SIG-M5 treated with dmso at 0.1 percent for 504 hours (cell line): ENCODE measurements around the gene BMPR1A.
"Not testable (repeated sequence)": the region's sequence is repeated elsewhere in the genome, so short reads cannot be mapped to it uniquely, and the experiment has no call there.

ENCODE experiments used
- DNase-seq: peaks from one replicate; lab custom pipeline; 2025; ENCODE audit not compliant: unreplicated experiment; lab: John Stamatoyannopoulos, UW

Gene BMPR1A

DNA sequence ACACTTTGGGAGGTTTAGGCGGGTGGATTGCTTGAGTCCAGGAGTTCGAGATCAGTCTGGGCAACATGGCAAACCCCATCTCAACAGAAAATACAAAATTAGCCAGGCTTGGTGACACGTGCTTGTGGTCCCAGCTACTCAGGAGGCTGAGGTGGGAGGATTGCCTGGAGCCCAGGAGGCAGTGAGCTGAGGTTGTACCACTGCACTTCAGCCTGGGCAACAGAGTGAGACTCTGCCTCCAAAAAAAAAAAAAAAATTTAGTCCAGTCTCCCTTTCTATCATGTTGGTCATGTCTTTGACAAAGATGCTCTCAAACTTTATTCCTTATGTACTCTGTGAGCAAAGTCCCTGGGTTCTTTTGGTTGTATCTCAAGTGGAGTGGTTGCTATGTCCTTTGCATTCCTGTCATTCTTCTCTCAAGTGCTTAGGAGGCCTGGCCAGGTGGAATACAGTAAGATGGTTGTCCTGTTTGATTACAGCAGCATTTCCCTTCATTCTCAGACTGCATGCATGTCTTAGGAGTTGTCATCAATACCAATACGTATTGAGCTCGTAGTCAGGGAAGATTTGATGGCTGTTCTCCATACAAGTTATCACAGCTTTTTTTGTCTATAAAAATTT lies 115.3 kb downstream of the BMPR1A start:
- DNase-seq = no peak

DNA sequence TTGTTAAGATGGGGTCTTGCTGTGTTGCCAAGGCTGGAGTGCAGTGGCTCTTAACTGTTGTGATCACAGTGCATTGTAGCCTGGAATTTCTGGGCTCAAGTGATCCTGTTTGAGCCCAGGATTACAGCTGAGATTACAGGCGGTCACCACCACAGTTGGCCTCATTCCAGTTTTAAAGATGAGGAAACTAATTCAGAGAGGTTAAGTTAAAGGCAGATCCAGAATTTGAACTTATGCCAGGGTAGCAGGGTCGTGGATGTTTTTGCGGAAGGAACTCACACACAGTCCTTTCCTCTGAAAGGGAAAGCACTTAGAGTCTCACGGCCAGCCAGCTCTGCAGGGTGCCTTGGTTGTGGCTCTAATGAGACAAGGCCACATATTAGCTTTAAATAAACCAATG lies 116.3 kb downstream of the BMPR1A start:
- DNase-seq = peak; percentile 11

DNA sequence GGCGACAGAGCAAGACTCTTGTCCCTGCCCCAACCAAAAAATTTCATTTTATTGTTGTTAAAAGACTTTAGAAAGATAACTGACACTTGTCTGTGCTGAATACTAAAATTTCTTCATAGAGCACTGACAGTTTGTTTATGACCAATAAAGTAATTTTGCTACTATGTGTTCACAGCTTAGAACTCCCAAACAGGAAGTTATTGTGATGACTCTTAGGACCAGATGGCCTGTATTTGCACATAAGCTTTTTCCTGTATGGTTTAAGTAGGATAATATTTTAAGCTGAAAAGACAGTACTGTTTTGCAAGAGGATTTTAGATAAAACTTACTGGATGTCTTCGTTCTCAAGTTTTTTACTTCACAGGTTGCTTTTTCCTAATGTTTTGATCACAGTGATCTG lies 120.3 kb downstream of the BMPR1A start:
- peak; percentile 54 for DNase-seq

DNA sequence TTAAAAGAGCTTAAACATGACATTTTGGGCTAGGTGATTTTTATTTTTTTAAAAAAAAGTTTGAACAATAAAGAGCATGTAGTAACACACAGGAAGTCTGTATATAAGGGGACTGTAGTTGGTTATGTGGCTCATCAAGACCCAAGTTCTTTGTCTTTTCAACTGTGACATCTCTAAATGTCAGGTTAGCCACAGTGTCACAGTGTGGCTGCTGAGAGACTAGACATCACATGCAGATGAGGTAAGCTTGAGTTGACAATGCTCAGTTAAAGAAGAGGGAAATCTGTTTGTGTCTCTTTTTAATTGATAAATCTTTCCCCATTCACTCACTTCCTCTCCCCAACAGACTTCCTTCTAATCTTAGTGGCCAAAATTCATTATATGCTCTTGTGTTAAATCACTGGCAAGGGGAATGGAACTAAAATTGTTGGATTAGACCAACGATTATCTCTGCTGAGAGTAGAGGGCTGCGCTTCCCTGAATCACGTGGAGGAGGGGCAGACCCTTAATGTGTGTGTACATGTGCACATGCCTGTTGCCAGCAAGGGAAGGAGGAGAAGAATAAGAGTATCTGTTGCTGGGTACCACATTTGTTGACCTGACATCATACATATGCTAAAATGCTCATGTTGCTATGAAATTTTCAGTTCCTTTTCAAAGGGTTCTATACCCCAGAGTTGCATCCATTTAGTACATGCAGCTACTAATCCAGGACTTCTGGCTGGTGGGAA lies 122.7 kb downstream of the BMPR1A start:
- no peak for DNase-seq

DNA sequence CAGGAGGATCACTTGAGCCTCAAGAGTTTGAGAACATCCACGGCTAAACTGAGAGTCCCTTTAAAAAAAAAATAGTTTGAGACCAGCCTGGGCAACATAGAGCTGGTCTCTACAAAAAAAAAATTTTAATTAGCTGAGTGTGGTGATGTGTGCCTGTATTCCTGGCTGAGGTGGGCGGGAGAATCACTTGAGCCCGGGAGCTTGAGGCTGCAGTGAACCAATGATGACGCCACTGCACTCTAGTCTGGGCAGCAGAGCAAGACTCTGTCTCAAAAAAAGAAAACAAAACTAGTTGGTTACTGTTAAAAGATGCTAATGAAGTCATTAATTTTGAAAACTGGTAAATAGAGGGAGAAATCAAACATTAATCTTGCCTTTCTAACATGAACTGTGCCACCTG lies 124.6 kb downstream of the BMPR1A start:
- DNase-seq = no peak

DNA sequence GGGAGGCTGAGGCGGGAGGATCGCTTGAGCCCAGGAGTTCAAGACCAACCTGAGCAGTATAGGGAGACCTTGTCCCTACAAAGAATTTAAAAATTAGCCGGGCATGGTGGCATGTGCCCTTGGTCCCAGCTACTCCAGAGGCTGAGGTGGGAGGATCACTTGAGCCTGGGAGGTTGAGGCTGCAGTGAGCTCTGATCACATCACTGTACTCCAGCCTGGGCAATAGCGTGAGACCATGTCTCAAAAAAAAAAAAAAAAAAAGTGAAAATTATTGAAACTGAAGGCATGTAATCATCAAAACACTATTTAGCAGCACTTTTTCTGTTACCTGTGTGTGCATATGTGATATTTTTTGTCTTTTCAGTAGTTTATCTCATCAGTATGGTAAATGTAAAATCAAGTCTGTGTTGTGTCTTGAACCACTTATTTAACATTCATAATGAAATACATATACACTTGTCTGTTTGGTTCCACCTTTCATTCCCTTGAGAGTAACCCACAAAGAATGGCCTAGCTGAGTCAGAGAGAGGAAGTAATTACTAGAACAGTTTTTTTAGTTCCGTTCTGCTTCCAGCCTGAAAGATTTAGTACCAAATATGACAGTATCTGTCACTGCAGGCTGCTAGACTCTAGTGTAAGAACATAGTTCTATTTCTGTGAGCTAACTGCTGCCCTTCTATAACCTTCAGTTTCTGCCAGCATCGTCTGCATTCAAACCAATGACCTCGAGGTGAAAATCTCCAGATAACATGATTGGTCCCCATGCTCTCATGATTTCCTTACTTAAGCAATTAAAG lies 132.4 kb downstream of the BMPR1A start:
- DNase-seq = peak; percentile 81

DNA sequence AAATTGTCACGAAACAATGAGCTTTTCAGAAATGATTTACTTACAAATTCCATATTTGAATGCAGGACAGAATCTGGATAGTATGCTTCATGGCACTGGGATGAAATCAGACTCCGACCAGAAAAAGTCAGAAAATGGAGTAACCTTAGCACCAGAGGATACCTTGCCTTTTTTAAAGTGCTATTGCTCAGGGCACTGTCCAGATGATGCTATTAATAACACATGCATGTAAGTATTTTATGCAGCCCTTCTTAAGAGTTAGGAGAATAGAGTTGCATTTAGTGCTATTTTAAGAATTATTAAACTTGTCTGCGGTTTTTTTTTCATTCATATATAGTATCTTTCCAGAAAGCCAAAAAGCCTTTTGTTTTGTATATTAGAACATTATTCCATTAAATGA lies 133.6 kb downstream of the BMPR1A start:
- DNase-seq = no peak

DNA sequence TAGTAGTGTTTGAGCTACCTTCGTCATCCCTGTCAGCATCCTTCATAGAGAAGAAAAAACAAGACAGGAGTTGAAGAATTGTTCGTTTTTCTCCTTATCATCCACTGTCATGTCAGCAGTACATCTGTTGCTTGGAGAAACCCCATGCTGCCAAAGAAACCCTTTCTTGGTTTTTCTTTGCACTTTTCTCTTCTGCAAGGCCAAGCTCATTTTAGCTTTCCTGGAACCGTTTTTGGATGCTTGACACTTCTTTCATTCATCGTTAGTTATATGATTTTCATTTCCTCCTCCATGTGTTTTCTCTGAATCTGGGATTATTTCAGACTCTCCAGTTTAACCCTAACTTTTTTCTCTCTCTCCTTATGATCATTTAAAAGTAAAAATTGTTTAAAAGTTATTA lies 142.1 kb downstream of the BMPR1A start:
- DNase-seq = no peak

DNA sequence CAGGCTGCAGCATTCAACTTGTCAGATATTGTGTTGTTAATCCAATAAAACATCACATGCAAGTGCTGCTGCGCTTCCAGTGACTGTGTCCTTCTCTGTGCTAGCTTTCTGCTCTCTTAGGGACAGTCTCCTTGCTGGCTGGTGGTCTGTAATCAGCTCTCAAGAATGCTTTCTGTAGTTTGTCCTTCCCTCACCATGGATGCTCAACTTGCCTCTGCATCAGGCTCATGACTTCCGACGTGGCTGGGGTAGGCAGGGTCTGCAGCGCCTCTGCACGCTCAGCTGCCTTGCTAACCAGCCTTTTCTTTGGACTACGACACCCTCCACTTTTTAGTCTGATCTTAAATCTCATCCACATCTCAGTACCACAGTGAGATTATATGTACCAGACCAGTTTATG lies 142.7 kb downstream of the BMPR1A start:
- no peak for DNase-seq

DNA sequence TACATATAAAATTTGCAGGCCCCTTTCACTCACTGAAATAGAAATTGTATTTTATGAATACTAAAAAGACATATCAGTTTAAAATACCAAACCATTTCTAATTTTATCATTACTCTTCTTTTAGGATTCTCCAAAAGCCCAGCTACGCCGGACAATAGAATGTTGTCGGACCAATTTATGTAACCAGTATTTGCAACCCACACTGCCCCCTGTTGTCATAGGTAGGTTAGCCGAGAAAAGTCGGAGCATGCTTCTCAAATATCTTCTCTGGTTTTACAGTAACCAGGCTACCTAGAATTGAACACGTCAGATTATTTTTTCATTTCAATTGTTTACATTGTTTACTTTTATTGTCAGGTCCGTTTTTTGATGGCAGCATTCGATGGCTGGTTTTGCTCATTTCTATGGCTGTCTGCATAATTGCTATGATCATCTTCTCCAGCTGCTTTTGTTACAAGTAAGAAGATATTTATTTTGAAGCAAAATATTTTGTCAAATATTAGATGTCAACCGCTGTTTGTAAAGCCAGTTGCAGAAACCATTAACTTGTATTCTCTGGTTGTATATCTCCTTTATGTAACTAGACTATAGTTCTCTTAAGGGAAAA lies 143.4 kb downstream of the BMPR1A start:
- DNase-seq = peak; percentile 37

DNA sequence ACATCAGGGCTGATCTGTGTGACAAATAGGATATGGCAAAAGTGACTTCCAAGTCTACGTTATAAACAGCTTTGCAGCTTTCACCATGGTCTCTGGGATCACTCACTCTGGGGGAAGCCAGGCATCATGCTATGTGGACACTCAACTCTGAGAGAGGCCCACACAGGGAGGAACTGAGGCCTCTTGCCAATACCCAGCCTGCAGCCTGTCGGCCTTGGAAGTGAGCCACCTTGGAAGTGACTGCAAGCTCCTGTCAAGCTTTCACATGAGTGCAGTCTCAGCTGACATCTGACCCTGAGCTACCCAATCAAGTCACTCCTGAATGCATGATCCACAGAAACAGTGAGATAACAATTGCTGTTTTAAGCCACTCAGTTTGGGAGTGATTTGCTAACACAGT lies 144.5 kb downstream of the BMPR1A start:
- DNase-seq = no peak

DNA sequence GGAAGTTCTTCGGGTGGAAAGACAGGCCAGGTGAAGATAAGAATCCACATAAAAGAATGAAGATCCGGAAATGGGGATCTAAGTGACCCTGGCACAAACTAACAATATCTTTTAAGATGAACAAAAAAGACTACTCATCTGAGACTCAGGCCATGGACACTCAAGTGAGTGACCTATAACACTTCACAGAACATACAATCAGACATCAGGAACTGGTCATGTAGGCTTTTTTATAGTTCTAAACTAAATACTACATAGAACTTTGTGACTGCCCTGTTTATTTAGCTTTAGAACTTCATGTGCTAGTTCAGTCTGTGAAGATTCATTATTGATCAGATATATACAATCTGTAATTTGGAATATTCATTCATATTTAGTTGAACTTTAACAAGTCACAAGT lies 148.2 kb downstream of the BMPR1A start:
- no peak for DNase-seq

DNA sequence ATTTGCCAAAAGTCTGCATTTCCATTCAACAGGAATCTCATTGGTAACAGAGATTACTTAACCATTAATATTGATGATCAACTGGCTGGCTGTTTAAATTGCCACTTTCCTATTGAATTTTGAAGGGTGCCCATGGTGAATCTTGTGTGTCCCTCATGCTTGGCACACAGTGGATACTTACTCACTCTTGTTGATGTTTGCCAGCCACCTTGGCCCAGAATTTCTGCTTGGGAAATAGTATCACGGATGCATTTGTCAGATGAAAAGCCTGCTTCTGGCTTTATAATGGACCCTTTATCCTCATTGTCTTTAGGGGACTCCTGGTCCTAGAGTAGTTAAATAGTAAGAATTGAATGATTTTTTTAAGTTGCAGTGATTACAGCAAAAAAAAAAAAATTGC lies 149.0 kb downstream of the BMPR1A start:
- DNase-seq = no peak

DNA sequence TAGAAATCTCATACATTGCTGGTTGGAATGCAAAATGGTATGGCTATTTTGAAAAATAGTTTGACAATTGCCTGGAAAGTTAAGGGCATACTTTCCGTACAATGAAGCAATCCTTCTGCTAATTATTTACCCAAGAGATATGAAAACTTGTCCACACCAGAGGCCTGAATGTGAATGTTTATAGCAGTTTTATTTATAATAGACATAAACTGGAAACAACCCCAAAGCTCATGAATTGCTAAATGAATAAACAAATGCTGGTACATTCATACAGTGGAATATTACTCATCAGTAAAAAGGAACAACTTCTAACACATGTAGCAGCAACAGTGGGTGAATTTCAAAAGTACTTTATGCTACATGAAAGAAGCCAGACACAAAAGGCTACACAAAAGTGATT lies 158.3 kb downstream of the BMPR1A start:
- DNase-seq = no peak

DNA sequence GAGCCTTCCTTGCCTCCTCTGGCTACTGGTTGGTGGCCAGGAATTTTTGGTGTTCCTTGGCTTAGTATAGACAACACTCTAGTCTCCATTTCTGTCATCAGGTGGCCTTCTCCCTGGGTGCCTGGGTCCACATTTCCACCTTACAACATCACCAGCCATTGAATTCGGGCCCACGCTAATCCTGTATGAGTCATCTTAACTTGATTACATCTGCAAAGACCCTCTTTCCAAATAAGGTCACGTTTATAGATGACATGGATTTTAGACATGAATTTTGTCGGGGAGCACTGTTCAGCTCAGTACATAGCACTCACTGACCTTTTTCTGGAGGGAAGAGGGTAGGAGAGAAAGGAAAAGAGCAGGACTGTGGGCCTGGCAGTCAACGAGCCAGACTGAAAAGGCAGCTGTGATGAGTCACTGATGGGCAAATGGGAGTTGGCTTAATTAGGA lies 161.6 kb downstream of the BMPR1A start:
- DNase-seq = no peak

DNA sequence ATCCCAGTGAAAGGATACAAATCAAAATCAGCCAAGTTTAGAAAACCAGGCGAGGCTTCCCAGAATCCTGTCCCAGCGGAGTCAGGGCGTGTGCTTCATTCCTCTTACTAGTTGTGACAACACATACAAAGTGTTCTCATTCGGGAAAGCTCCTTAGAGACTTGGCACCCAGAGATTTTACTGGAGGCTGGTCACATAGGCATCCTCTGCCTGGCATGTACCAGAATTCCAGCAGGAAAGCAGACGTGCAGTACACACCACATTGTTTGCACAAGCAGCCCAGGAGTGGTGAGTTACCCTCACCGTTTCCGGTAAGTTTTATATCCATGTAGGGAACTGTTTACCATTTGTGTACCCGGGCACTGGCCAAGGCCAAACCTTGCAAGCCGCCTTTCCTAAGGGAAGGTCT lies 166.1 kb downstream of the BMPR1A start:
- no peak for DNase-seq

DNA sequence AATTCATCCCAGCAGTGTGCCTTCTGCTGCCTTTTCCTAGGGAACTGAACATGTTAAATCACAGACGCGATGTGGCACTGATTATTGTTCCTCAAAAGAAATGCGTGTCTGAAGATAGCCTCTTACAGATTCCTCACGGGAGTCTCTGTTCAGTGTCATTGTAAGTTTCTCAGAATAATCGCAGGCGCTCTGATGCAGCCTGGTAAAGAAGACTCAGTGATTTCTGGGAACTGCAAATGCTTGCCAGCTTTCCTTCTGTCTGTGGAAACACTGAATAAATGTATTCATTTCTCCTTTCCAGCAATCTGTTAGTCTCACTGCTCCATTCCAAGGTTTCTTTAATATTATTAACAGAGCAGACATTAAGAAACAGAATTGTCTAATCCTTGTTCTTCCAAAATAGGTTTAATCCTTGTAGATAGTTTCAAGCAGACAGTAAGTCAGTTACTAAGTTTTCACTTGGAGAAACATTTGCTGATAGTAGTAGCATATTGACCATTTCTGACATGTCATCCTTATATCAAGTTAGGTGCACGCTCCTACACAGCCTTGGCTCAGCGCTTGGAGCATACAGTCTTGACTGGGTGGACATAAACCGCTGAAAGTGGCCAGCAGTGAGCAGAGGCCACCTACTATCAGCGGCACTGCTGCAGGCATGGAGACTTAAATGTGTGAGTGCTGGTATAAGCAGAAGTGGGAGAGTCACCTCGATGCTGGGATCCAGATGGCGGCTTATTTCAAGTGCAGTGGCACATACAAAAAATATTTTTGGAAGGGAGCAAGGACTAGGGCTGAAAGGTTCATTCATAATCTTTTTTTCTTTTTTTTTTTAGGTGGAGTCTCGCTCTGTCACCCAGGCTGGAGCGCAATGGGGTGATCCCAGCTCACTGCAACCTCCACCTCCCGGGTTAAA lies 173.3 kb downstream of the BMPR1A start:
- no peak for DNase-seq

DNA sequence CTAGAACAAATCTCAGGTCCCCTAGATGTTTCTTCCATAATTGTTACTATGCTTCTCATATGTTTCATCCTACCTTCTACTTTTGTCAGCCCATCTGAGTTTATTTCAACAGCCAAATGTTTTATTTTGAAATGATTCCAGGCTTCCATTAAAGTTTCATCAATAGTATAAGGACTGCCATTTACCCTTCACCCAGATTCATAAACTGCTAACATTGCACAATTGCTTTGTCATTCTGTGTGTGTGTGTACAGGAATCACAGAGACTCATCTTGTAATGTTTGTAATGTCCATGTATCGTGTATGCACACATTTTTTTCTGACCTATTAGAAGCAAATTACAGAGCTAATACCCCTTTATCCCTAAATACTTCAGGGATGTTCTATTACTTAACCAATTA lies 175.5 kb downstream of the BMPR1A start:
- DNase-seq = no peak

DNA sequence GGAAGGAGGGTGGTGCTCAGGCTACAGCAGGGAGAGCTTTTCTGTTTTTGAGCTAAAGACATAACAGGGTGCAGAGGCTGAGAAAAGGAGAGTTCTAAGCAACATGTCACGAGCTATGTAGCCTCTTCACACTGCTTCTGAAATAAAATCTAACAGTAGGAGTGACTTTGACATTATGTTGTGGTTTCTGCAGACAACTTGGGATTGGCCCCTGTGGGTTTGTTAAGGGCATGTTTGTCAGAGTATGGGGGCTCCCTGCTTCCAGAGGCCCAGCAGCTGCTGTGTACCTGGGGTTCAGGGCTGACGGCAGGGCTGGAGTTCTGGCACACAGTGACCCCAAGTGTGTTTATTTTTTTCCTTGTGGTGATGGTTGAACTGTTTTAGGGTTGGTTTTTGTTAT lies 176.3 kb downstream of the BMPR1A start:
- DNase-seq = no peak

DNA sequence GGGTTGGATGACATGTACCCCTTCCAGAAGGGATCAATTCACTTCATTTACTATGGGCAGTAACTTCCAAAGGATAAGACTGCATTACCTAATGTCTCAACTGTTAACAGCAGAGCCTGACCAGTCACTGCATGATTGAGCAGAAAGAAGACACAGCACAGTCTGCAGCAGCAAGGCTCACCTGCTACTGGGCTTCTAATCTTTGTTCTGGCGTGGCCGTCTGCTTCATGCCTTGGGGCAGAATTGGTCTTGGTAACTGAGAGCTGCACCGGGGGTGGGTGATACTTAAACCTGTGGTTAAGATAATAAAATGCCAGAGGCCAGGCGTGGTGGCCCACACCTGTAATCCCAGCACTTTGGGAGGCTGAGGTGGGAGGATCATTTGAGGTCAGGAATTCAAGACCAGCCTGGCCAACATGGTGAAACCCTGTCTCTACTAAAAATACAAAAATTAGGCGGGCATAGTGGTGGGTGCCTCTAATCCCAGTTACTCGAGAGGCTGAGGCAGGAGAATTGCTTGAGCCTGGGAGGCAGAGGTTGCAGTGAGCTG lies 177.8 kb downstream of the BMPR1A start:
- not testable (repeated sequence) for DNase-seq
